ENCODE measurements around the gene NFE2L3.

Gene NFE2L3

GRCh38 chr7:26216049-26216448, 64.1 kb downstream of the NFE2L3 start:
- TF ChIP-seq POLR2AphosphoS5 (IDR thresholded peaks at IDR 0.05; ENCODE audit: borderline replicate concordance, low read depth, low read length) (no peak), FOXP2 (optimal IDR thresholded peaks at IDR 0.05; ENCODE audit: control extremely low read depth, extremely low read length, insufficient read depth) (no peak), EZH2 (IDR thresholded peaks at IDR 0.05) (no peak)
- no peak overlapping the region; the same call in 1 of the 2 replicates for H3K27ac ChIP-seq
- H3K9me3 ChIP-seq (ENCODE audit: low read depth, low read length) = no peaks in the 10 kb centered on the region
- no peak overlapping the region for H3K9ac ChIP-seq (ENCODE audit: insufficient read length)
- H3K4me3 ChIP-seq = no peak overlapping the region
- DNase-seq (ENCODE audit: low read depth, low spot score) = no peak
- peaks cover 23% of the 10 kb centered on the region for H3K36me3 ChIP-seq (ENCODE audit: insufficient read depth, low read length)

- no peak for DNase-seq (ENCODE audit: low read depth, low spot score)
- TF ChIP-seq FOXP2 (optimal IDR thresholded peaks at IDR 0.05; ENCODE audit: control extremely low read depth, extremely low read length, insufficient read depth) = no peak
- TF ChIP-seq EZH2 (IDR thresholded peaks at IDR 0.05) = no peak
- TF ChIP-seq POLR2AphosphoS5 (IDR thresholded peaks at IDR 0.05; ENCODE audit: borderline replicate concordance, low read depth, low read length) = no peak
- Histone ChIP-seq H3K36me3 (ENCODE audit: insufficient read depth, low read length) (no peaks in the 10 kb centered on the region), H3K9ac (ENCODE audit: insufficient read length) (no peak overlapping the region), H3K9me3 (ENCODE audit: low read depth, low read length) (no peaks in the 10 kb centered on the region), H3K4me3 (no peak overlapping the region), H3K27ac (no peak overlapping the region)
Observed at GRCh38 chr7:26224359-26224758, 72.4 kb downstream of the NFE2L3 start.

GRCh38 chr7:26227987-26228386, 76.0 kb downstream of the NFE2L3 start:
- no peak for DNase-seq (ENCODE audit: low read depth, low spot score)
- Histone ChIP-seq H3K9me3 (ENCODE audit: low read depth, low read length) (no peaks in the 10 kb centered on the region), H3K27ac (no peak overlapping the region), H3K9ac (ENCODE audit: insufficient read length) (no peak overlapping the region), H3K36me3 (ENCODE audit: insufficient read depth, low read length) (no peaks in the 10 kb centered on the region), H3K4me3 (no peak overlapping the region)
- TF ChIP-seq FOXP2 (optimal IDR thresholded peaks at IDR 0.05; ENCODE audit: control extremely low read depth, extremely low read length, insufficient read depth) = no peak
- TF ChIP-seq POLR2AphosphoS5 (IDR thresholded peaks at IDR 0.05; ENCODE audit: borderline replicate concordance, low read depth, low read length) = no peak
- no peak for TF ChIP-seq EZH2 (IDR thresholded peaks at IDR 0.05)

GRCh38 chr7:26233902-26234511, 82.0 kb downstream of the NFE2L3 start:
- DNase-seq (ENCODE audit: low read depth, low spot score) = no peak
- no peaks in the 10 kb centered on the region for H3K36me3 ChIP-seq (ENCODE audit: insufficient read depth, low read length)
- no peak for TF ChIP-seq POLR2AphosphoS5 (IDR thresholded peaks at IDR 0.05; ENCODE audit: borderline replicate concordance, low read depth, low read length)
- TF ChIP-seq EZH2 (IDR thresholded peaks at IDR 0.05) = no peak
- no peak for TF ChIP-seq FOXP2 (optimal IDR thresholded peaks at IDR 0.05; ENCODE audit: control extremely low read depth, extremely low read length, insufficient read depth)
- H3K9ac ChIP-seq (ENCODE audit: insufficient read length) = no peak overlapping the region
- no peak overlapping the region for H3K27ac ChIP-seq
- H3K4me3 ChIP-seq = no peak overlapping the region
- H3K9me3 ChIP-seq (ENCODE audit: low read depth, low read length) = no peaks in the 10 kb centered on the region
